Hepatocyte (in vitro differentiated cells): ENCODE measurements around the gene TTR. TPM values are rescaled to one million over a fixed set of nuclear protein-coding genes. Genes with fewer than 3 reads are reported as not detected.

Experiments used
- DNase-seq: peaks from one replicate; pipeline ENCODE4 v3.0.0-alpha.2; 2016; ENCODE audit warnings: low spot score
- H2AFZ ChIP-seq: fragments of 200-600 bp; sonication (generic); 2 replicates; pipeline ENCODE4 v1.6.0; 2016; ENCODE audit warnings: antibody characterized with exemption, mild to moderate bottlenecking
- H3K27ac ChIP-seq: fragments of 200-600 bp; sonication (generic); 2 replicates; pipeline ENCODE4 v1.5.1; 2016; ENCODE audit warnings: mild to moderate bottlenecking
- H3K27me3 ChIP-seq: fragments of 200-600 bp; sonication (generic); 2 replicates; pipeline ENCODE4 v1.6.1; 2016
- H3K36me3 ChIP-seq: fragments of 200-600 bp; sonication (generic); replicated peaks from 2 replicates; pipeline ENCODE4 v1.5.1; 2016; ENCODE audit warnings: low read depth; ENCODE audit not compliant: insufficient read depth
- H3K4me1 ChIP-seq: fragments of 200-600 bp; sonication (generic); 2 replicates; pipeline ENCODE4 v1.5.1; 2016; ENCODE audit warnings: mild to moderate bottlenecking, moderate library complexity; ENCODE audit not compliant: insufficient read depth
- H3K4me2 ChIP-seq: fragments of 200-600 bp; sonication (generic); 2 replicates; pipeline ENCODE4 v1.6.0; 2016
- H3K4me3 ChIP-seq: fragments of 200-600 bp; sonication (generic); 2 replicates; pipeline ENCODE4 v1.5.1; 2016; ENCODE audit warnings: mild to moderate bottlenecking
- H3K79me2 ChIP-seq: fragments of 200-600 bp; sonication (generic); 2 replicates; pipeline ENCODE4 v1.6.0; 2017; ENCODE audit warnings: mild to moderate bottlenecking
- H3K9me2 ChIP-seq: fragments of 200-600 bp; sonication (generic); replicated peaks from 2 replicates; pipeline ENCODE4 v1.6.0; 2017; ENCODE audit warnings: mild to moderate bottlenecking; ENCODE audit not compliant: insufficient read depth
- H3K9me3 ChIP-seq: fragments of 200-600 bp; sonication (generic); 2 replicates; pipeline ENCODE4 v1.5.1; 2016; ENCODE audit warnings: low read depth, mild to moderate bottlenecking
- H4K20me1 ChIP-seq: fragments of 200-600 bp; sonication (generic); 2 replicates; pipeline ENCODE4 v1.6.0; 2016; ENCODE audit warnings: mild to moderate bottlenecking; ENCODE audit not compliant: insufficient read depth, poor library complexity, severe bottlenecking
- EZH2 ChIP-seq: fragments of 200-600 bp; sonication (generic); IDR thresholded peaks from 2 replicates; pipeline ENCODE4 v1.6.1; 2016; ENCODE audit warnings: antibody characterized with exemption, mild to moderate bottlenecking, borderline replicate concordance
- EZH2phosphoT487 ChIP-seq: fragments of 200-600 bp; sonication (generic); IDR thresholded peaks from one replicate; pipeline ENCODE4 v1.6.1; 2018; ENCODE audit warnings: antibody characterized with exemption, mild to moderate bottlenecking, low read depth, moderate library complexity; ENCODE audit not compliant: unreplicated experiment, severe bottlenecking
- WGBS: methylation state at CpG from one replicate; pipeline ENCODE4 v1.1.6; 2016; ENCODE audit warnings: low lambda C conversion rate; ENCODE audit errors: missing lambda C conversion rate; 5-methylcytosine and 5-hydroxymethylcytosine counted together
- polyA plus RNA-seq: library from polyadenylated mRNA; unstranded; fragments of >200 nt; fragmentation: Nextera tagmentation; extraction: Ambion mirVana; gene quantifications from 2 replicates; pipeline ENCODE4 v1.2.1, GENCODE V29; 2016
- total RNA-seq: library from RNA; depleted of rRNA; stranded (reverse); fragments of >200 nt; gene quantifications from 2 replicates; pipeline ENCODE4 v1.2.3, GENCODE V29; 2014
- TF ChIP-seq, protein P1 (sequence below): fragments of 200-600 bp; sonication (generic); IDR thresholded peaks from 2 replicates; pipeline ENCODE4 v1.5.1; 2016; ENCODE audit warnings: antibody characterized with exemption, mild to moderate bottlenecking; ENCODE audit not compliant: poor library complexity

The TTR gene
- total and polyA plus RNA-seq, 2 experiments from 2014 or later, result 2,638 to 4,943 TPM

- no peak for DNase-seq
- Histone ChIP-seq H3K79me2 (no peaks in the 10 kb centered on the region), H3K4me2 (no peak overlapping the region), H3K4me3 (no peak overlapping the region), H3K27ac (no peak overlapping the region), H2AFZ (no peak overlapping the region), H3K4me1 (no peaks in the 10 kb centered on the region), H3K36me3 (no peaks in the 10 kb centered on the region), H3K9me2 (no peaks in the 10 kb centered on the region), H4K20me1 (no peaks in the 10 kb centered on the region), H3K9me3 (no peaks in the 10 kb centered on the region), H3K27me3 (no peaks in the 10 kb centered on the region)
- TF ChIP-seq, protein P1, sequence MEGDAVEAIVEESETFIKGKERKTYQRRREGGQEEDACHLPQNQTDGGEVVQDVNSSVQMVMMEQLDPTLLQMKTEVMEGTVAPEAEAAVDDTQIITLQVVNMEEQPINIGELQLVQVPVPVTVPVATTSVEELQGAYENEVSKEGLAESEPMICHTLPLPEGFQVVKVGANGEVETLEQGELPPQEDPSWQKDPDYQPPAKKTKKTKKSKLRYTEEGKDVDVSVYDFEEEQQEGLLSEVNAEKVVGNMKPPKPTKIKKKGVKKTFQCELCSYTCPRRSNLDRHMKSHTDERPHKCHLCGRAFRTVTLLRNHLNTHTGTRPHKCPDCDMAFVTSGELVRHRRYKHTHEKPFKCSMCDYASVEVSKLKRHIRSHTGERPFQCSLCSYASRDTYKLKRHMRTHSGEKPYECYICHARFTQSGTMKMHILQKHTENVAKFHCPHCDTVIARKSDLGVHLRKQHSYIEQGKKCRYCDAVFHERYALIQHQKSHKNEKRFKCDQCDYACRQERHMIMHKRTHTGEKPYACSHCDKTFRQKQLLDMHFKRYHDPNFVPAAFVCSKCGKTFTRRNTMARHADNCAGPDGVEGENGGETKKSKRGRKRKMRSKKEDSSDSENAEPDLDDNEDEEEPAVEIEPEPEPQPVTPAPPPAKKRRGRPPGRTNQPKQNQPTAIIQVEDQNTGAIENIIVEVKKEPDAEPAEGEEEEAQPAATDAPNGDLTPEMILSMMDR, result no peak
- TF ChIP-seq EZH2phosphoT487, result no peak
- TF ChIP-seq EZH2, result no peak
- WGBS, result 78% methylated on average over 5 of the region's 5 CpGs
These were observed 15.7 kb downstream of the TTR start for GRCh38 chr18:31607384-31607783.

DNA sequence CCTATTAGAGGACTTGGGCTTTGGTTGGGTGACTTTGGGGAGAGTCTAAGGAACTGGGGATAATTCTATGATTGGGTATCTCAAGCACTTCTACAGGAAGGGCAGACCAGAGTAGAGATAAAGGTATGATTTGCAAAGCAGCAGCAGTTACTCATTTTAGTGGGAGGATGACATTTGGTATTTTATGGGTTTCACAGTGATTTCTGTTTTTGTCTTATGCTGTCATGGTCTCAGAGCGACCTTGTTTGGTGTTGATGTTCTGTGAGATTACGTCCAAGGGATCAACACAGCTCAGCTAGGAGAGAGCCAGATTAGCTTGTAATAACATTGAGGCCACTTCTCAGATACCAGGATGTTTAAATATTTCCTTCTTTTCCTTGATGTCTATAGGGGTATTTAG lies 18.2 kb downstream of the TTR start:
- TF ChIP-seq EZH2phosphoT487 (no peak), EZH2 (no peak)
- TF ChIP-seq, protein P1, result no peak
- H2AFZ ChIP-seq, result no peak overlapping the region
- H4K20me1 ChIP-seq, result no peaks in the 10 kb centered on the region
- no peak overlapping the region for H3K27ac ChIP-seq
- H3K9me2 ChIP-seq, result no peaks in the 10 kb centered on the region
- no peaks in the 10 kb centered on the region for H3K79me2 ChIP-seq
- H3K36me3 ChIP-seq, result no peaks in the 10 kb centered on the region
- no peak overlapping the region for H3K4me2 ChIP-seq
- WGBS, result 51% methylated on average over 2 of the region's 2 CpGs
- no peaks in the 10 kb centered on the region for H3K9me3 ChIP-seq
- no peaks in the 10 kb centered on the region for H3K4me1 ChIP-seq
- H3K27me3 ChIP-seq, result no peaks in the 10 kb centered on the region
- H3K4me3 ChIP-seq, result no peak overlapping the region
- no peak for DNase-seq

GRCh38 chr18:31610286-31611205 lies 18.9 kb downstream of the TTR start:
- Histone ChIP-seq H4K20me1 (no peaks in the 10 kb centered on the region), H3K4me1 (no peaks in the 10 kb centered on the region), H3K27ac (no peak overlapping the region), H3K79me2 (no peaks in the 10 kb centered on the region), H3K4me3 (no peak overlapping the region), H3K9me3 (no peaks in the 10 kb centered on the region), H3K27me3 (no peaks in the 10 kb centered on the region), H3K36me3 (no peaks in the 10 kb centered on the region), H2AFZ (peak overlapping the region; percentile 42), H3K9me2 (no peaks in the 10 kb centered on the region), H3K4me2 (peak overlapping the region; percentile 17)
- TF ChIP-seq EZH2phosphoT487, result no peak
- TF ChIP-seq, protein P1, result peak; percentile 30
- WGBS, result 40% methylated on average over 8 of the region's 8 CpGs
- DNase-seq, result peak; percentile 74
